ENCODE results near the gene PDX1.
"Not testable (repeated sequence)": the region's sequence is repeated elsewhere in the genome, so short reads cannot be mapped to it uniquely, and the experiment has no call there.

Gene PDX1

DNA sequence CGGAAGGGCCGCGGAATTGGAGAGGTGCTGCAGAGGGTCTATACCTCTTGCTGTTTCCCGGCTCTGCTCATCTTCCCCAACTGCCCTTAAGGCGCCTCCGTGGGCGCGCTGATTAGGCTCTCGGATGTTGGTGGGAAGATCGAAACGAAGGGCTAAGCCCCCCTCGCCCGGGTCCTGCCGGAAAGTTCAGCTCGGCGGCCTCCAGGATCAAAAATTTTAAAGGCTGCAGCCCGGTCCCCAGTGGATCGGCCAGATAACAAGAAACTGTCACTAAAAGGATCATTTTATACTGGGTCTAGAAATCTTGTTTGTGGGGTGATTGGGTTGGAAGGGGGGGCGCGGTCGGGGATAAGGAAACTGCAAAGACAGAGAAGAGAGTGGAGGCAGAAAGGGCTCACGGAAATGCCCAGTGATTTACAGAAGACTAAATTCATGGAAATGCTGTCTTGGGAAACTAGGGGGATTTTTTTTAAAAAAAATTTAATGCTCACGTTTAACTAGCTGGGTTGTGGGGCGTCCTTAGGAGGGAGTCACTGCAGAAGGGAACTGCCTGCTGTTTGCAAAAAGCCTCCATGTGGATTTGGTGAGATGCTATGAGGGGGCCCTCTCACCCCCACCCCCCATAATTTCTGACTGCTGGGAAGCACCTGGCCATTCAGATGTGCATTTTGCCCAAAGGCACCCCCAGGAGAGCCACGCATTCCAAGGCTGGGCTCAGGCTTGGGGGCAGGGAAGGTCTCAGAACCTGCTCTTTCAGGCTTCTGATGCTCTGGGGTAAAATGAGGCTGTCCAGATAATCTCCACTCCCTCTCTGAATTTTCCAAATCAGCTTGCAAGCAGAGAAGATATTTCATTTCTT, 41.7 kb downstream of the PDX1 start:
- TF ChIP-seq, protein P1, sequence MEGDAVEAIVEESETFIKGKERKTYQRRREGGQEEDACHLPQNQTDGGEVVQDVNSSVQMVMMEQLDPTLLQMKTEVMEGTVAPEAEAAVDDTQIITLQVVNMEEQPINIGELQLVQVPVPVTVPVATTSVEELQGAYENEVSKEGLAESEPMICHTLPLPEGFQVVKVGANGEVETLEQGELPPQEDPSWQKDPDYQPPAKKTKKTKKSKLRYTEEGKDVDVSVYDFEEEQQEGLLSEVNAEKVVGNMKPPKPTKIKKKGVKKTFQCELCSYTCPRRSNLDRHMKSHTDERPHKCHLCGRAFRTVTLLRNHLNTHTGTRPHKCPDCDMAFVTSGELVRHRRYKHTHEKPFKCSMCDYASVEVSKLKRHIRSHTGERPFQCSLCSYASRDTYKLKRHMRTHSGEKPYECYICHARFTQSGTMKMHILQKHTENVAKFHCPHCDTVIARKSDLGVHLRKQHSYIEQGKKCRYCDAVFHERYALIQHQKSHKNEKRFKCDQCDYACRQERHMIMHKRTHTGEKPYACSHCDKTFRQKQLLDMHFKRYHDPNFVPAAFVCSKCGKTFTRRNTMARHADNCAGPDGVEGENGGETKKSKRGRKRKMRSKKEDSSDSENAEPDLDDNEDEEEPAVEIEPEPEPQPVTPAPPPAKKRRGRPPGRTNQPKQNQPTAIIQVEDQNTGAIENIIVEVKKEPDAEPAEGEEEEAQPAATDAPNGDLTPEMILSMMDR (IDR thresholded peaks at IDR 0.05; ENCODE audit: borderline replicate concordance, insufficient read depth, low read depth, low read length) = no peak
- no peak overlapping the region for H3K4me3 ChIP-seq (ENCODE audit: low read depth, low read length)

DNA sequence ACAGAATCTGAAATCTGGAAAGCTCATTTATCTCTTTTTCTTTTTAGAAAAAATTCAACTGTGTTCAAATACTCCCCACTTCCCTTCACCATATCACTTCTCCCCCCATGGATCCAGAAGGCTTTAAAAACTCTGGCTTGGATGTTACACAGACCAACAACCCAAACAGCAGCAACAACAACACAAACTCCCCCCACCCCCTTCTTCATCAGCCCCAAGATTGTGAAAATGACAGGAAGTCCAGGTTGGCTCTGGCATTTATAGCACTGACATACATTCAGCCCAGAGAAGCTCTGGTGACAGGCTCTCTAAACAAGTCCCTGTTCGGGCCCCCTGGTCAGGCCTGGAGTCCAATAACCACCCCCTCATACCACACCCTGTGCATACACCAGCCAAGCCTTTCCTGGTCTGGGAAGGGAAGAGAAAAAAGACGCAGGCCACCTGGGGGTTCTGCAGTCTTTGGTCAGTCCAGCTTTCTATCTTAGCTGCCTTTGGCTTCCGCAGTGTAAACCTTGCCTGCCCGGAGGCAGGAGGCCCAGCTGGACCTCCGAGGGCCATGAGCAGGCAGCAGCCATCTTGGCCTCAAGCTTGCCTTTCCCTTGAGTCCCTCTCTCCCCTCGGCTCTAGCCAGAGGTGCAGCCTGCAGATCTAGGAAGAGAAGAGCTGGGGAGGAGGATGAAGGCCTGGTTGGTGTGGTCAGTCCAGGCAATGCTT, 42.5 kb downstream of the PDX1 start:
- no peak overlapping the region for H3K4me3 ChIP-seq (ENCODE audit: low read depth, low read length)
- TF ChIP-seq, protein P1 (IDR thresholded peaks at IDR 0.05; ENCODE audit: borderline replicate concordance, insufficient read depth, low read depth, low read length) = no peak

DNA sequence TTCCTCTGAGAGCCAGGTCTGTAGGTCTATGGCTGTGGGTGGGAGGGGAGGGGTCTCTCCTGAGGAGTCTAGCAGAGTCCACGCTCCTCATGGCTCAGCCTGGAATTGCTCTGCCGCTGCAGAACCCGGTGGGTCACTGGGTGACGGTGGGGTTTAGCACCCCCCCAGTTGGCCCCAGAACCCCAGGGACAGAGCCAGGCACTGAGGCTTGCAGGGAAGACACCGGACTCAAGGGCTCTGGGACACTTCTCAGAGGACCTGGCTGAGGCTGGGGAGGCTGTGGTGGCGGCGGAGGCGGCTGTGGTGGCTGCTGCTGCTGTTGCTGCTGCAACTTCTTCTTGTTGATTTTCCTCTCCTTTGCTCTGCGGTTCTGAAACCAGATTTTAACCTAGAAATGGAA, 43.2 kb downstream of the PDX1 start:
- no peak overlapping the region for H3K4me3 ChIP-seq (ENCODE audit: low read depth, low read length)
- TF ChIP-seq, protein P1 (IDR thresholded peaks at IDR 0.05; ENCODE audit: borderline replicate concordance, insufficient read depth, low read depth, low read length) = no peak

DNA sequence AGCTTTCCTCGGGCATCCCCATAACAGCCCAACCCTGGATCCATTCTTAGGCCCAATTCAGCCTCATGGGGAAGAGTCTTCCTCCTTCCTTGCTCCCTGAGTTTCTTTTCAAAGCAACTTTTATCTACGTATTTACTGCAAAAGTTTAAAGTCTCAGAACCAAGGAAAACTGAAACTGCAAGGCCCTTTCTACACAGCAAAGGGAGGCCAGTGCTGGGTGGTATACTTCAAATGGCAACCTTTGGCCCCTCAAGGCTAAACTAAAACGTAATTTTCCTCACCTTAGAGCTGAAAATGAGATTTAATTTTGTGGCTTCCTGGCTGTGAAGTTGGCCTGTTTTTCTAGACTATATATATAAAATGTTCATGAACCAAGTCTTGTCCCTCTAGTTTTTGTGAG, 43.7 kb downstream of the PDX1 start:
- H3K4me3 ChIP-seq (ENCODE audit: low read depth, low read length) = no peak overlapping the region
- TF ChIP-seq, protein P1 (IDR thresholded peaks at IDR 0.05; ENCODE audit: borderline replicate concordance, insufficient read depth, low read depth, low read length) = no peak

DNA sequence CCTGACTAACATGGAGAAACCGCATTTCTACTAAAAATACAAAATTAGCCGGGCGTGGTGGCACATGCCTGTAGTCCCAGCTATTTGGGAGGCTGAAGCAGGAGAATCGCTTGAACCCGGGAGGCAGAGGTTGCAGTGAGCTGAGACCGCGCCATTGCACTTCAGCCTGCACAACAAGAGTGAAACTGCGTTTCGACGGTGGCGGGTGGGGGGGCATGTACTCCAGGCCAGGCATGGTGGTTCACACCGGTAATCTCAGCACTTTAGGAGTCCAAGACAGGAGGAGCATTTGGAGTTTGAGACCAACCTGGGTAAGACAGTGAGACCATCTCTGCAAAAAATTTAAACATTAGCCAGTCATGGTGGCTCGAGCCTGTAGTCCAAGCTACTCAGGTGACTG, 44.4 kb downstream of the PDX1 start:
- not testable (repeated sequence) for H3K4me3 ChIP-seq (ENCODE audit: low read depth, low read length)

DNA sequence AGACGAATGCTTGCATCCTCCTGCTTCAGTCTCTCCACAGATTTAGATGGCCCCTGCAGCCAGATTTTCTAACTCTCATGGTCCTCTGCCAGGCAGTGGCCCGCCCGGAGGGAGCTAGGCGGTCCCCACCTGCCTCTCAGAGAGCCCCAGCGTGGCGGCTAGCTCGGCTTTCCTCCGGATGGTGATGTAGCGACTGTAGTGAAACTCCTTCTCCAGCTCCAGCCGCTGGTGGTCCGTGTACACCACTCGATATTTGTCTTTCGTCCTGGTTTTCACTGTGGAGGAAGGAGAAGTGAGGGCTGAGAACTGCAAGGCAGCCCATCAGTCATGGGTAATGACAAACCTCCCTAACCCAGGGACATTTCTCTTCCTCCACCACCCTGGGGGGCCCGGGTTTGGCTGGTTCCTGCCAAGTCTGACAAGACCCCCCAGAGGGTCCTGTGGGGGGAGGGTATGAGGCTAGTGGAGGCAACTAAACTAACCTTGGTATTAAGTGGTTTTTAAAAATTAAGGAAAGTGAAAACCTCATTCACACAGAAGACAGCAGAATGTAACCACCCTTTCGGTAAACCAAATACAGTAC, 45.0 kb downstream of the PDX1 start:
- TF ChIP-seq, protein P1 (IDR thresholded peaks at IDR 0.05; ENCODE audit: borderline replicate concordance, insufficient read depth, low read depth, low read length) = no peak
- no peak overlapping the region for H3K4me3 ChIP-seq (ENCODE audit: low read depth, low read length)

DNA sequence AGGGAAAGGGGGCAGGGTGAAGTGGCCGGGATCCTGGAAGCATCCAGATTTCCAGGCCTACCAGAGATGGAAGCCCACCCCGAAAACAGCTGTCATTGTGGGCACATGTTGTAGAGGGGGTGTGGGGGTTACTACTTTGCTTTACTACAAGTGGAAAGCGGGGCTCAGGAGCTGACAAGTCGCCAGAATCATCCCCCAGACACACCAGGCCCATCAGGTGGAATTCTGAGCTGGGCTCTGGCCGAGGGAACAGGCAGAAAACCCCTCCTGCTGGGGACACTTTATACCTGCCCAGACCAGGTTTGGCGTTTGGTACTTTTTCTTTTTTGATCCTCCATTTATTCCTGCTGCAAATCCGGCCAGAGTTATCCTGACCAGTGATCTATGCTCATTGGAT, 45.5 kb downstream of the PDX1 start:
- TF ChIP-seq, protein P1 (IDR thresholded peaks at IDR 0.05; ENCODE audit: borderline replicate concordance, insufficient read depth, low read depth, low read length) = no peak
- no peak overlapping the region for H3K4me3 ChIP-seq (ENCODE audit: low read depth, low read length)

All from GM12875 (cell line).